ENCODE data around the gene CHRDL2. TPM values are rescaled to one million over a fixed set of nuclear protein-coding genes. Genes with fewer than 3 reads are reported as not detected.
A peak's percentile ranks its signal among the peaks of the same experiment; 100 is the strongest.

Gene CHRDL2
- total and polyA plus RNA-seq, 2 donors (not counting 1 experiment from before 2014, with no cell fraction given), result not detected

DNA sequence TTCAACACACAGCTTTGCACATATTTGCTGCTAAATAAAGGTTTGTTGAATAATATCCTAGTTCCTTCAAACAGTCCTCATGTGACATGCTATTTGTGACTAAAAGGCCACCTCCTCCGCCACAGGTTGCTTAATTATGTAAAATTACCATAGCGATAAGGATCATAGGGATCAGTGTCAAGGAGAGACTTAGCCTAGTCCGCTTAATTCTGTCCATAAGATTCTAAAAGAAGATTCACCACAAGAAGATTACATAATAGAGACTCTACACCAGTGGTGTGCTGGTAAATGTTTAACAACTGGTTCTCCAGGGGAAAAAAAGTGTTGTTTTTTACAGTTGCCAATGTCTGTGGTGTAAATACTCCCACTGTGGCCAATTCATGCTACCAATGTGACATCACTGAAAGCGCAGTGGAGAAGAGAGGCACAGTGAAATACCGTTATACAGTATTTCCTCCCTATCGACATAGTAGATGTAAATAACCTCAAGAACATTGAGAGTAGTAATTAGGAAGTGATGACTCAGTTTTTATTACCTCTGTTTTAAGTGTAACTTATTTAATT lies 4.2 kb upstream of the CHRDL2 start:
- H3K27me3 ChIP-seq (ENCODE audit: control insufficient read depth, insufficient read depth, low read length), result peaks cover 29% of the 10 kb centered on the region

DNA sequence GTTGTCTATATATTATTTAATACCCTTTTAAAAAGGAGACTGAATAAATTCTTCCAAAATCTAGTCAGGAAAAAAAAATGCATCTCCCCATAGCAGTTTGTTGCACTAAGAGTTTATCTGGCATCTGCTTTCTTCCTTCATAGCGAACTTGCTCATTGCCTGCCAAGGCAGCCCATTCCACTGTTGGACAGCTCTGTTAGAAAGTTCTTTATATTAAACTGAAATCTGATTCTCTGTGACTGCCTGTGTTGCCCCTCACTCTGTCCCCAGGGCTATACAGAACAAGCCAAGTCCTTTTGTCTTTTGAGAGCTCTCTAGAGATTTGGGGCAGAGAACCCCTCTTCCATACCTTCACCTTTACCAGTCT lies 3.3 kb upstream of the CHRDL2 start:
- H2AFZ ChIP-seq (ENCODE audit: low read length), result no peak overlapping the region
- no peaks in the 10 kb centered on the region for H4K20me1 ChIP-seq (ENCODE audit: control insufficient read depth, extremely low read depth, insufficient read depth, low read length)
- no peak overlapping the region for H3K4me3 ChIP-seq (replicated peaks in 1 of 4; ENCODE audit: control extremely low read depth in 1 of 4, insufficient read depth in 1 of 4, low read depth in 3 of 4, low read length in 4 of 4)
- no peak for TF ChIP-seq EZH2 (IDR thresholded peaks at IDR 0.05; ENCODE audit: low read length, missing control alignments)
- TF ChIP-seq, protein P1, sequence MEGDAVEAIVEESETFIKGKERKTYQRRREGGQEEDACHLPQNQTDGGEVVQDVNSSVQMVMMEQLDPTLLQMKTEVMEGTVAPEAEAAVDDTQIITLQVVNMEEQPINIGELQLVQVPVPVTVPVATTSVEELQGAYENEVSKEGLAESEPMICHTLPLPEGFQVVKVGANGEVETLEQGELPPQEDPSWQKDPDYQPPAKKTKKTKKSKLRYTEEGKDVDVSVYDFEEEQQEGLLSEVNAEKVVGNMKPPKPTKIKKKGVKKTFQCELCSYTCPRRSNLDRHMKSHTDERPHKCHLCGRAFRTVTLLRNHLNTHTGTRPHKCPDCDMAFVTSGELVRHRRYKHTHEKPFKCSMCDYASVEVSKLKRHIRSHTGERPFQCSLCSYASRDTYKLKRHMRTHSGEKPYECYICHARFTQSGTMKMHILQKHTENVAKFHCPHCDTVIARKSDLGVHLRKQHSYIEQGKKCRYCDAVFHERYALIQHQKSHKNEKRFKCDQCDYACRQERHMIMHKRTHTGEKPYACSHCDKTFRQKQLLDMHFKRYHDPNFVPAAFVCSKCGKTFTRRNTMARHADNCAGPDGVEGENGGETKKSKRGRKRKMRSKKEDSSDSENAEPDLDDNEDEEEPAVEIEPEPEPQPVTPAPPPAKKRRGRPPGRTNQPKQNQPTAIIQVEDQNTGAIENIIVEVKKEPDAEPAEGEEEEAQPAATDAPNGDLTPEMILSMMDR (conservative IDR thresholded peaks at IDR 0.05 in 1 of 2, IDR thresholded peaks at IDR 0.05 in 1 of 2; ENCODE audit: low read depth in 1 of 2, low read length in 2 of 2), result no peak
- no peak overlapping the region for H3K4me2 ChIP-seq (ENCODE audit: extremely low read depth, insufficient read depth, low read length)
- no peaks in the 10 kb centered on the region for H3K4me1 ChIP-seq (ENCODE audit: control insufficient read depth, extremely low read depth, insufficient read depth, low read length)
- DNase-seq (ENCODE audit: low read depth in 2 of 2), result no peak
- peaks cover 38% of the 10 kb centered on the region for H3K27me3 ChIP-seq (ENCODE audit: control insufficient read depth, insufficient read depth, low read length)
- H3K27ac ChIP-seq (ENCODE audit: insufficient read depth, low read length), result no peak overlapping the region
- no peak overlapping the region for H3K9ac ChIP-seq (ENCODE audit: insufficient read depth, low read length)
- no peaks in the 10 kb centered on the region for H3K79me2 ChIP-seq (ENCODE audit: control insufficient read depth, insufficient read depth, low read length)
- no peaks in the 10 kb centered on the region for H3K36me3 ChIP-seq (ENCODE audit: control insufficient read depth, insufficient read depth, low read length)
- no peaks in the 10 kb centered on the region for H3K9me3 ChIP-seq (ENCODE audit: control insufficient read depth, insufficient read depth, low read depth, low read length)

More for the DNA sequence above, 4.2 kb upstream of the CHRDL2 start:
- H4K20me1 ChIP-seq (ENCODE audit: control insufficient read depth, extremely low read depth, insufficient read depth, low read length), result no peaks in the 10 kb centered on the region
- H3K9ac ChIP-seq (ENCODE audit: insufficient read depth, low read length), result no peak overlapping the region
- no peak for DNase-seq (ENCODE audit: low read depth in 2 of 2)
- no peaks in the 10 kb centered on the region for H3K4me1 ChIP-seq (ENCODE audit: control insufficient read depth, extremely low read depth, insufficient read depth, low read length)
- H2AFZ ChIP-seq (ENCODE audit: low read length), result no peak overlapping the region
- no peak overlapping the region for H3K4me2 ChIP-seq (ENCODE audit: extremely low read depth, insufficient read depth, low read length)
- TF ChIP-seq EZH2 (IDR thresholded peaks at IDR 0.05; ENCODE audit: low read length, missing control alignments), result no peak
- TF ChIP-seq, protein P1 (conservative IDR thresholded peaks at IDR 0.05 in 1 of 2, IDR thresholded peaks at IDR 0.05 in 1 of 2; ENCODE audit: low read depth in 1 of 2, low read length in 2 of 2), result no peak
- no peaks in the 10 kb centered on the region for H3K9me3 ChIP-seq (ENCODE audit: control insufficient read depth, insufficient read depth, low read depth, low read length)
- no peak overlapping the region for H3K27ac ChIP-seq (ENCODE audit: insufficient read depth, low read length)
- H3K36me3 ChIP-seq (ENCODE audit: control insufficient read depth, insufficient read depth, low read length), result no peaks in the 10 kb centered on the region
- no peak overlapping the region for H3K4me3 ChIP-seq (replicated peaks in 1 of 4; ENCODE audit: control extremely low read depth in 1 of 4, insufficient read depth in 1 of 4, low read depth in 3 of 4, low read length in 4 of 4)
- no peaks in the 10 kb centered on the region for H3K79me2 ChIP-seq (ENCODE audit: control insufficient read depth, insufficient read depth, low read length)

DNA sequence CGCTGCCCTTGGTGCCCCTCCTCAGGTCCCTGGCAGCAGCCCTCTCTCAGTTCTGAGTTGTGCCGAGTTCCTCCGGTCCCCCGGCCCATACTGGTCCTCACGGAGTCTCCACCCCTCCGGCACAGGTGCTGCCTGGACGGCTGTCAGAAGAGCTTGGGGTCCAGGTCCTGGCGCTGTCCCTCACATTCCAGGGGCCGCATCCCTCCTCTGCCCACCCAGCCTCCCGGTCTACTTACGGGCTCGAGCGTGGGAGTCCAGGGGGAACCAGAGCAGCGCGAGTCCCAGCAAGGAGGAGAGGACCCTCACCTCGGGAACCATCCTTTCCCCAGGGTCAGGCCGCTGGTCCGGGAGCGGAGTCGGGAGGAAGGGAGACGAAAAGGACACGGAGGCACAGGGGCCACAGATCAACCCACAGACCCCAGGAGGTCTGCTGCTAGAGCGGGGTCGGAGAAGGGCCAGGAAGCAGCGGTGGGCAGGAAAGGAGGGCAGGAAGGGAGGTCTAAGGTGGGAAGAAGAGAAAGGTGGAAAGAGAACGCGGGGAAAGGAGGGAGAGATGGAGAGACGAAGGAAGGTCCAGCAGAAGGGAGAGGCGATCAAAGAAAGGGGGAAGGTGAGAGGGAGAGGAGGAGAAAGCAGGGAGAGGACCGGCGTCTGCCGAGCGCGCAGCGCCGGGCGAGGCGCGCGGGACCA lies 510 bp downstream of the CHRDL2 start:
- DNase-seq (ENCODE audit: low read depth in 2 of 2), result no peak
- Histone ChIP-seq H3K36me3 (ENCODE audit: control insufficient read depth, insufficient read depth, low read length) (no peaks in the 10 kb centered on the region), H3K27ac (ENCODE audit: insufficient read depth, low read length) (no peak overlapping the region), H3K4me1 (ENCODE audit: control insufficient read depth, extremely low read depth, insufficient read depth, low read length) (peaks cover 2% of the 10 kb centered on the region), H3K79me2 (ENCODE audit: control insufficient read depth, insufficient read depth, low read length) (no peaks in the 10 kb centered on the region), H3K4me2 (ENCODE audit: extremely low read depth, insufficient read depth, low read length) (no peak overlapping the region), H4K20me1 (ENCODE audit: control insufficient read depth, extremely low read depth, insufficient read depth, low read length) (no peaks in the 10 kb centered on the region), H3K9ac (ENCODE audit: insufficient read depth, low read length) (no peak overlapping the region), H2AFZ (ENCODE audit: low read length) (no peak overlapping the region), H3K9me3 (ENCODE audit: control insufficient read depth, insufficient read depth, low read depth, low read length) (no peaks in the 10 kb centered on the region), H3K27me3 (ENCODE audit: control insufficient read depth, insufficient read depth, low read length) (peaks cover 51% of the 10 kb centered on the region), H3K4me3 (replicated peaks in 1 of 4; ENCODE audit: control extremely low read depth in 1 of 4, insufficient read depth in 1 of 4, low read depth in 3 of 4, low read length in 4 of 4) (no peak overlapping the region)
- peak; percentile 86 for TF ChIP-seq EZH2 (IDR thresholded peaks at IDR 0.05; ENCODE audit: low read length, missing control alignments)
- TF ChIP-seq, protein P1 (conservative IDR thresholded peaks at IDR 0.05 in 1 of 2, IDR thresholded peaks at IDR 0.05 in 1 of 2; ENCODE audit: low read depth in 1 of 2, low read length in 2 of 2), result no peak
